Stomach (tissue), 9 donors: Measurements from ENCODE around the gene PEMT. TPM values are rescaled to one million over a fixed set of nuclear protein-coding genes. Genes with fewer than 3 reads are reported as not detected.

ENCODE experiments used
- DNase-seq, 2 donors: peaks; one replicate each; pipeline versions ENCODE4 v3.0.0 to v3.0.0-alpha.2; 2013 to 2019
- H3K27ac ChIP-seq, 5 donors: fragments of 200-600 bp in 4 of 5; sonication (generic) in 4 of 5; one replicate each; pipeline ENCODE4 v1.5.1; 2013 to 2019; ENCODE audit warnings: mild to moderate bottlenecking in 1 of 5, moderate library complexity in 1 of 5
- H3K27me3 ChIP-seq, 3 donors: fragments of 200-600 bp; sonication (generic); one replicate each; pipeline ENCODE4 v1.5.1; 2017 to 2019; ENCODE audit warnings: mixed run types in 1 of 3
- H3K36me3 ChIP-seq, 4 donors: fragments of 200-600 bp; sonication (generic); 1 replicate in 3 of 4; 2 replicates in 1 of 4; pipeline ENCODE4 v1.5.1; 2016 to 2019
- H3K4me1 ChIP-seq, 4 donors: fragments of 200-600 bp; sonication (generic); one replicate each; pipeline ENCODE4 v1.5.1; 2016 to 2019
- H3K4me3 ChIP-seq, 4 donors: fragments of 200-600 bp; sonication (generic) in 3 of 4; one replicate each; pipeline ENCODE4 v1.5.1; 2016 to 2019; ENCODE audit warnings: mild to moderate bottlenecking in 1 of 4
- H3K9me3 ChIP-seq, 4 donors: fragments of 200-600 bp; sonication (generic); one replicate each; pipeline ENCODE4 v1.5.1; 2016 to 2019
- EP300 ChIP-seq: sonication (generic); formaldehyde crosslinking; IDR thresholded peaks from one replicate; pipeline ENCODE4 v1.6.1; 2017; ENCODE audit warnings: antibody characterized with exemption
- POLR2A ChIP-seq, 4 donors: fragments of 450-650 bp; IDR thresholded peaks; one replicate each; pipeline ENCODE4 v1.6.1; 2016; ENCODE audit warnings: antibody characterized with exemption in 4 of 4, control low read depth in 2 of 4, mild to moderate bottlenecking in 1 of 4, moderate library complexity in 1 of 4
- POLR2AphosphoS5 ChIP-seq, 3 donors: sonication (generic); formaldehyde crosslinking; IDR thresholded peaks; one replicate each; pipeline ENCODE4 v1.6.1; 2016; ENCODE audit warnings: antibody characterized with exemption in 3 of 3
- WGBS, 5 donors: extraction: QIAGEN DNeasy Blood & Tissue Kit in 3 of 5; methylation state at CpG; one replicate each; pipeline versions ENCODE4 v1.1.5 to v1.1.7; 2013 to 2018; 5-methylcytosine and 5-hydroxymethylcytosine counted together
- intact Hi-C: fragments of 100-400 bp; cut with DNase I; formaldehyde crosslinking; loops from one replicate; pipeline ENCODE4 v1.15.1; 2023; ENCODE audit warnings: low total_unique reads
- polyA plus RNA-seq, 3 donors: library from polyadenylated mRNA; stranded (reverse); fragments of 200-250 nt; gene quantifications; one replicate each; pipeline ENCODE4 v1.2.3, GENCODE V29; 2013
- total RNA-seq, 5 donors: library from RNA; depleted of rRNA; stranded (reverse); fragments of >200 nt; gene quantifications; one replicate each; pipeline versions ENCODE4 v1.1.0 to v1.2.3, GENCODE V29; 2014 to 2016
- TF ChIP-seq, protein P1 (sequence below), 7 experiments: fragments of 450-650 bp in 4 of 7; fragments of 200-600 bp in 3 of 7; sonication (generic) in 3 of 7; IDR thresholded peaks; one replicate each; pipeline ENCODE4 v1.5.1; 2016 to 2019; ENCODE audit warnings: antibody characterized with exemption in 7 of 7, control low read depth in 2 of 7, mild to moderate bottlenecking in 1 of 7
- donor health status: healthy with polysubstance abuse.
- donor health status: Bipolar disorder and iron deficiency.
- donor health status: healthy.

The PEMT gene
- total and polyA plus RNA-seq, 8 donors: 7.0 to 44.6 (median 27.0) TPM

DNA sequence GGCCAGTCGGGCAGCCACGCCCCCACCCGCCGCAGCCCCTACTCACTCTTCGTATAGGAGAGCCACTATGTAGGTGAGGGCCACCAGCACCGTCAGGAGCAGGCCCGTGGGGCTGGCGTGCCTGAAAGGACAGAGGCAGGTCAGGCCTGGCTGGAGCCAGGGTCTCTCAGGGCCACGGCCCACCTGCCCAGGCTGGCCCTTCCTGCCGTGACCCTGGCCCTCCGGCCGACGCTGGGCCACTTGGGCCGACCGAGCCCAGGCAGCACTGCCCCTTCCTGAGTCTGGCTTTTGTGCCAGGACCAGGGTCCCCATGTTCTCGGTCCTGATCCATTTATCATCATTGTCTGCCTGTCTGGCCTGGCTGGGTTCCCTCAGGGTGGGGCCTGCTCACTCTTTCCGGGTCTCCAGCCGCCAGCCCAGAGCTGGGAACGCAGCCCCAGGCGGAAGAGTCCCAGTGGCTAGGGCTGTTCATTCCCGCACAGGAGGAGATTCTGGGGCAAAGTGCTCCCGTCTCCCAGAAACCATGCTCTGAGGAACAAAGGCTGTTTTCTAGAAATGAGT is 85.2 kb downstream of the PEMT start:
- H3K4me3 ChIP-seq: no peak overlapping the region
- TF ChIP-seq, protein P1, sequence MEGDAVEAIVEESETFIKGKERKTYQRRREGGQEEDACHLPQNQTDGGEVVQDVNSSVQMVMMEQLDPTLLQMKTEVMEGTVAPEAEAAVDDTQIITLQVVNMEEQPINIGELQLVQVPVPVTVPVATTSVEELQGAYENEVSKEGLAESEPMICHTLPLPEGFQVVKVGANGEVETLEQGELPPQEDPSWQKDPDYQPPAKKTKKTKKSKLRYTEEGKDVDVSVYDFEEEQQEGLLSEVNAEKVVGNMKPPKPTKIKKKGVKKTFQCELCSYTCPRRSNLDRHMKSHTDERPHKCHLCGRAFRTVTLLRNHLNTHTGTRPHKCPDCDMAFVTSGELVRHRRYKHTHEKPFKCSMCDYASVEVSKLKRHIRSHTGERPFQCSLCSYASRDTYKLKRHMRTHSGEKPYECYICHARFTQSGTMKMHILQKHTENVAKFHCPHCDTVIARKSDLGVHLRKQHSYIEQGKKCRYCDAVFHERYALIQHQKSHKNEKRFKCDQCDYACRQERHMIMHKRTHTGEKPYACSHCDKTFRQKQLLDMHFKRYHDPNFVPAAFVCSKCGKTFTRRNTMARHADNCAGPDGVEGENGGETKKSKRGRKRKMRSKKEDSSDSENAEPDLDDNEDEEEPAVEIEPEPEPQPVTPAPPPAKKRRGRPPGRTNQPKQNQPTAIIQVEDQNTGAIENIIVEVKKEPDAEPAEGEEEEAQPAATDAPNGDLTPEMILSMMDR (IDR thresholded peaks at IDR 0.05): no peak
- TF ChIP-seq POLR2AphosphoS5 (IDR thresholded peaks at IDR 0.05) (no peak), EP300 (no peak), POLR2A (IDR thresholded peaks at IDR 0.05) (no peak)
- DNase-seq: peak in 1 of 2 donors; percentile 63
- peak overlapping the region in 2 of 5 donors; percentile 21 to 46 for H3K27ac ChIP-seq
- H3K4me1 ChIP-seq: peaks cover 0 to 11% (median 9%) of the 10 kb centered on the region in 4 donors
- no peaks in the 10 kb centered on the region for H3K9me3 ChIP-seq
- H3K36me3 ChIP-seq: peaks cover 0 to 7% (median 0%) of the 10 kb centered on the region in 4 donors
- intact Hi-C loops: loop anchor here (5.0 to 10.0 kb wide), 2 partner anchors 66 to 109 kb away; no protein-coding TSS in a partner anchor
- H3K27me3 ChIP-seq: no peaks in the 10 kb centered on the region
- 79 to 85% (median 81%) methylated on average over 14 to 22 of the region's 22 CpGs for WGBS, 5 donors

DNA sequence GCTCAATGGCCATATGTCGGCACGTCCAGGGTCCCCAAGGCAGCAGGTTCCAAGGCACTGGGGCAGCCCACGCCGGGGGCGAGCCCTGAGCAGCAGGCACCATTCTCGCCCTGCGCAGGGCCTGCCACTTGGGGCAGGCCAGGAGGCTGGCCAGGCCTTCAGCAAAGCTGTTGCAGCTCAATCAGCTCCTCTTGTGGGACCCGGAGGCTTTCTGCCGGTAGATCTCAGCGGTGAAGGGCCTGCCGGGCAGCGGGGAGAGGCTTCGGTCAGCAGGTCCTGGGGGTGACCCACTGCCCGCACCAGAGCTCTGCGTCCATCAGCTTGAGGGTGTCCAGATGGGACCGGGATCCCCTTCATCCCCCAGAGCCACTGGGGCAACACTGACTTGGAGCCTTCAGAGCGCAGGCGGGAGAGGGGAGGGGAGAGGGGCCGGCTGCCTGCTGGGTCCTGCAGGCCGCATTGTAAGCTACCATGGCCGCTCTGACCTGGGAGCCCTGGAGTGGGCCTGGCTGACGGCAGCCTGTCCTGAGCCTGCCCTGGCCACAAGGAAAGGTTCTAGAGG is 85.8 kb downstream of the PEMT start:
- Histone ChIP-seq H3K27ac (no peak overlapping the region), H3K36me3 (peaks cover 0 to 7% (median 0%) of the 10 kb centered on the region in 4 donors), H3K4me1 (peaks cover 0 to 10% (median 9%) of the 10 kb centered on the region in 4 donors), H3K9me3 (no peaks in the 10 kb centered on the region), H3K27me3 (no peaks in the 10 kb centered on the region), H3K4me3 (no peak overlapping the region)
- no peak for DNase-seq
- 78 to 95% (median 93%) methylated on average over 5 to 22 of the region's 22 CpGs; no CpG with 5 or more reads in 1 of the 5 donors for WGBS, 5 donors
- intact Hi-C loops: loop anchor here (5.0 to 10.0 kb wide), 2 partner anchors 67 to 109 kb away; no protein-coding TSS in a partner anchor
- TF ChIP-seq EP300 (no peak), POLR2A (IDR thresholded peaks at IDR 0.05) (no peak), POLR2AphosphoS5 (IDR thresholded peaks at IDR 0.05) (no peak)
- TF ChIP-seq, protein P1 (IDR thresholded peaks at IDR 0.05): no peak

DNA sequence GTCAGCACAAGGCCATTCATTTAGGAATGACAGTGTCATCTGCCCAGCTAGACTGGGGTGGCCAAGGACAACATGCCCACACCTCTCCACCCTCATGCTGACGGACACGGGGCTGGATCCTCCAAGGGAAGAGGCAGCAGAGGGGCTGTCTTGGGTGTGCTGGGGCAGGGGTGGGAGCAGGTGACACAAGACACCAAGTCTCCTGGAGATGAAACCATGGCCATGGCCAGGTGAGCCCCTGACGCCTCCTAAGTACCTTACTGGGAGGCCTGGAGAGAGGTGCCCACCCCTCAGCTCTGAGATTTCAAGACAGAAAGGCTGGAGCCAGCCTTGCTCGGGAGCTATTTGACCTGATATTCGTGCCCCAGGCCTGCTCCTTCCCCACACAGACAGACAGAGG is 86.4 kb downstream of the PEMT start:
- DNase-seq: no peak
- intact Hi-C loops: loop anchor here (5.0 to 10.0 kb wide), 2 partner anchors 67 to 110 kb away; no protein-coding TSS in a partner anchor
- peaks cover 0 to 7% (median 0%) of the 10 kb centered on the region in 4 donors for H3K36me3 ChIP-seq
- no peak overlapping the region for H3K27ac ChIP-seq
- H3K4me3 ChIP-seq: no peak overlapping the region
- no peaks in the 10 kb centered on the region for H3K27me3 ChIP-seq
- no peaks in the 10 kb centered on the region for H3K9me3 ChIP-seq
- TF ChIP-seq EP300 (no peak), POLR2A (IDR thresholded peaks at IDR 0.05) (no peak), POLR2AphosphoS5 (IDR thresholded peaks at IDR 0.05) (no peak)
- TF ChIP-seq, protein P1 (IDR thresholded peaks at IDR 0.05): no peak
- H3K4me1 ChIP-seq: peaks cover 0 to 10% (median 9%) of the 10 kb centered on the region in 4 donors
- 94 to 100% (median 97%) methylated on average over 2 to 5 of the region's 5 CpGs for WGBS, 5 donors

DNA sequence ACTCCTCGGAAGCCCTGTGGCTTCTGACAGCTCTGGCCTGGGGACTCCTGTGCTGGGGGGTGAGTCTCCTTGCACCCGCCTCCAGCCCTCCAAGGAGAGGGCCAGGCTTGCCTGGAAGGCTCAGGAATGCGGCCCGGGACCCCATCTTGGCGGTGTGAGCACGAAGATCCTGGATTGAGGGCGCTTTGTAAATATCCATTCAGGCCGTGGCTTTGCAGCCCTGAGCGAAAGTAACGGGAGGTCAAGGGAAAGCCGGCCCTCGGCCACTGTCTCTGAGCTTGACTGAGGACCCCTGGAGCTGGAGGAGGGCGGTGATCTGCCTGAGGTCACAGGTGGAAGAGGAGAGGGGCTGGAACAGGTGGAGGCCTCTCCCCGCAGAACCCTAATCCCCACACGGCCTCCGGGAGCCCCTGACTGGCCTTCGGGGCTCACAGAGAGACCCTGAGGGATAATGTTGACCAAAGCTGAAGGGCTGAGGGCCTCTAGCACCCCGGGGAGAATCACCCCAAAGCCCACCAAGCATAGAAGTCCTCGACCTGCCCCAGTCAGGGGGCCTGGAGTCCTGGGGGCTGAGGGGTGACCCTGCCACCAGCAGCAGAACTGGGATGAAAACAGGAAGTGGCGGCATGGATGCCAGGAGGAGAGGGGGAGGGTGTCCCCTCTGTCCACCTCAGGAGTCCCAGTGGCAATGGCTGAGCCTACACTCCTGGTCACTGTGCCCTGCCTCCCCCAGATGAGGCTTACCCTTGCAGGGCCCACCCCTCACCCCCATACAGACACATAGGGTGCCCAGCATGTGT is 87.0 kb downstream of the PEMT start:
- WGBS, 5 donors: 76 to 85% (median 83%) methylated on average over 13 to 20 of the region's 20 CpGs
- peaks cover 0 to 6% (median 0%) of the 10 kb centered on the region in 4 donors for H3K36me3 ChIP-seq
- H3K4me1 ChIP-seq: peaks cover 0 to 10% (median 9%) of the 10 kb centered on the region in 4 donors
- no peak for TF ChIP-seq POLR2AphosphoS5 (IDR thresholded peaks at IDR 0.05)
- TF ChIP-seq POLR2A (IDR thresholded peaks at IDR 0.05): no peak
- TF ChIP-seq EP300: no peak
- TF ChIP-seq, protein P1 (IDR thresholded peaks at IDR 0.05): no peak
- H3K27ac ChIP-seq: no peak overlapping the region
- H3K9me3 ChIP-seq: no peaks in the 10 kb centered on the region
- intact Hi-C loops: loop anchor here (5.0 to 10.0 kb wide), 2 partner anchors 68 to 110 kb away; no protein-coding TSS in a partner anchor
- no peak for DNase-seq
- H3K4me3 ChIP-seq: no peak overlapping the region
- no peaks in the 10 kb centered on the region for H3K27me3 ChIP-seq
